ENCODE data around the gene ELOVL6. TPM values are rescaled to one million over a fixed set of nuclear protein-coding genes. Genes with fewer than 3 reads are reported as not detected.

Gene ELOVL6
- total RNA-seq, 1 donor: 25.0 TPM

GRCh38 chr4:110138551-110138950 lies 59.9 kb downstream of the ELOVL6 start:
- no peak for DNase-seq (ENCODE audit: low read depth)
- H3K4me3 ChIP-seq (ENCODE audit: low read depth, low read length): no peak overlapping the region
- TF ChIP-seq CTCF (IDR thresholded peaks at IDR 0.05; ENCODE audit: insufficient read depth, low read depth, low read length): no peak

- H3K4me3 ChIP-seq (ENCODE audit: low read depth, low read length): no peak overlapping the region
- no peak for DNase-seq (ENCODE audit: low read depth)
- no peak for TF ChIP-seq CTCF (IDR thresholded peaks at IDR 0.05; ENCODE audit: insufficient read depth, low read depth, low read length)
These were observed 60.6 kb downstream of the ELOVL6 start for GRCh38 chr4:110137829-110138228.

DNA sequence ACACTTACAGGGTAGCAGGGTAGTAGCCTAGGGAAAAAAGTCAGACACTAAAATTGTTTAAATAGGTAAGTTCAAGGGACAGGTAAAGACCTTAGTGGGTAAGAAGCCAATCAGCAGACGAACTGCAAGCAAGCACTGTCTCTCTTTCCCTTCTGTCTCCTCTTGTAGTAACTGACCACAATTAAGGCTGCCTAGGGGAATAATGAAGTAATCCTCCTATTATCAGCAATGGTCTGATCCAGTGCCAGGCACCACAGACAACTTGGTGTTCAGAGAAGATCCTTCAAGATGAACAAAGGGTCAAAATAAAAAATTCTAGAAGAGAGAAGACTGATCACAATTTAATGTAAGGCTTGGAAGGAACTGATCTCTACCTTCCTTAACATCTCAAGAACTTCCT lies 62.9 kb downstream of the ELOVL6 start:
- TF ChIP-seq CTCF (IDR thresholded peaks at IDR 0.05; ENCODE audit: insufficient read depth, low read depth, low read length): no peak
- H3K4me3 ChIP-seq (ENCODE audit: low read depth, low read length): no peak overlapping the region

DNA sequence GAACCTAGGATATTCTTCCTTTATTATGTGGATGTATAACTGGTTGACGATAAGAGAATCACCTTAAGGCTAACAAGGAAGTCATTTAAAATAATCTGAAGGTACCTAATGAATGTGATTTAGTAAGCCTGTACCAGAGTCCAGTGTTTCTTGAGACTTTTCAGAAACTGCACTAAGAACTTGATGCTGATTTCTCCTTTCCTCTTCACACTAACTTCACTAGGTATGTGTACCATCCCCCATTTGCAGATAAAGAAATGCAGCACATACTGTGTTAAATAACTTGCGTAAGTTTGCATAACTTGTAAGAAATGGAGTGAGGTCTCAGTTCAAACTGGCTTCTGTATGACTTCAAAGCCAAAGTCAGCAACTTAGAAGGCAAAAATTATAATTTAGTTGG lies 63.3 kb downstream of the ELOVL6 start:
- no peak for TF ChIP-seq CTCF (IDR thresholded peaks at IDR 0.05; ENCODE audit: insufficient read depth, low read depth, low read length)
- H3K4me3 ChIP-seq (ENCODE audit: low read depth, low read length): no peak overlapping the region
- no peak for DNase-seq (ENCODE audit: low read depth)

More for the DNA sequence above, 62.9 kb downstream of the ELOVL6 start:
- DNase-seq (ENCODE audit: low read depth): no peak

- no peak overlapping the region for H3K4me3 ChIP-seq (ENCODE audit: low read depth, low read length)
- no peak for TF ChIP-seq CTCF (IDR thresholded peaks at IDR 0.05; ENCODE audit: insufficient read depth, low read depth, low read length)
- DNase-seq (ENCODE audit: low read depth): peak; percentile 21
These were observed 64.0 kb downstream of the ELOVL6 start for GRCh38 chr4:110134269-110134869.

GRCh38 chr4:110132816-110133719 lies 65.3 kb downstream of the ELOVL6 start:
- DNase-seq (ENCODE audit: low read depth): no peak
- H3K4me3 ChIP-seq (ENCODE audit: low read depth, low read length): no peak overlapping the region
- TF ChIP-seq CTCF (IDR thresholded peaks at IDR 0.05; ENCODE audit: insufficient read depth, low read depth, low read length): no peak
